ENCODE measurements around the gene WDR86.
A peak's percentile ranks its signal among the peaks of the same experiment; 100 is the strongest.

The WDR86 gene

DNA sequence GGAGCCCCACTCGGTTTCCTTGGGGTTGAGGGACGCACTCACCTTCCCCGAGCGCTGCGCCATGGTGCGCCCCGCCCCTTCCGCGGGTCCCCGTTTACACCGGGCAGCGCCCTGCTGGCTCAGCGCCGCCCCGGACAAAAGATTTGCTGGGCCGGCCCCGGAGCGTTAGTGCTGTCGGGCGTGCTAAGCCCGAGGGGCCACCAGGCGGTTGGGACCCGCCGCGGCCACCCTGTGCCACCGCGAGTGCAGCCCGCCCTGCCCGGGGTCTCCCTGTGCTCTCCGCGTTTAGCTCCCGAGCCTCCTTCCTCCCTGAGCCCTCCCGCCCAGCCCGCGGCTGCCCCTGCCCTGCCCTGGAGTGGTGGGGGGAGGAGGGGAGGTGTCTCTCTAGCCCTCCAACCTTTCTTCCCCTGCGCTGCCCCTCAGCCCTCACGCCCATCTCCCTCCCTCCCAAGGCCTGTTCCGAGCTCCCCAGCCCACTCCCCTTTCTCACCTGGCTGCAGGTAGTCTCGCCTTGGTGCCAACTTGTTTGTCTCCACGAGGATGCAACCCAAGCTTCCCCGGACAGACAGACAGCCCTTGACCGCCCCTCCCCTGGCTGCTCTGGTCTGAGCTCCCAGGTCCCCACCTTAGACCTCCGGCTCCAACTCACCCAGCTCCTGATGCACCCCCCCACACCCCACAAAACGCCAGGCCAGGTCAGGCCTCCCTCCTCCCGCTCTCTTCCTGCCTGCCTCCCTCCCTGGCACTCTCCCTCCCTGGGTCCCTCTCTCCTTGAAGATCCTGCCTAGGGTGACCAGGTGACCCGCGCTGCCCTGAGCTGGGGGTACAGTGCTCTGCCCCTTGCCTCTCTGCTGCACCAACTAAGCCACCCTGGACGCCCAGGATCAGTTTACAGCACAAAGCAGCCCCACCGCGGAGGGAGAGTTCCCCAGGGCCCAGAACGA, 30.3 kb upstream of the WDR86 start, which contains the start of gene CRYGN:
CRYGN (minus strand) TSS at position 287 of the 944 bp plus-strand sequence; CDS start at position 63, 224 bp downstream.
- no peak for DNase-seq (ENCODE audit: low read depth)

DNA sequence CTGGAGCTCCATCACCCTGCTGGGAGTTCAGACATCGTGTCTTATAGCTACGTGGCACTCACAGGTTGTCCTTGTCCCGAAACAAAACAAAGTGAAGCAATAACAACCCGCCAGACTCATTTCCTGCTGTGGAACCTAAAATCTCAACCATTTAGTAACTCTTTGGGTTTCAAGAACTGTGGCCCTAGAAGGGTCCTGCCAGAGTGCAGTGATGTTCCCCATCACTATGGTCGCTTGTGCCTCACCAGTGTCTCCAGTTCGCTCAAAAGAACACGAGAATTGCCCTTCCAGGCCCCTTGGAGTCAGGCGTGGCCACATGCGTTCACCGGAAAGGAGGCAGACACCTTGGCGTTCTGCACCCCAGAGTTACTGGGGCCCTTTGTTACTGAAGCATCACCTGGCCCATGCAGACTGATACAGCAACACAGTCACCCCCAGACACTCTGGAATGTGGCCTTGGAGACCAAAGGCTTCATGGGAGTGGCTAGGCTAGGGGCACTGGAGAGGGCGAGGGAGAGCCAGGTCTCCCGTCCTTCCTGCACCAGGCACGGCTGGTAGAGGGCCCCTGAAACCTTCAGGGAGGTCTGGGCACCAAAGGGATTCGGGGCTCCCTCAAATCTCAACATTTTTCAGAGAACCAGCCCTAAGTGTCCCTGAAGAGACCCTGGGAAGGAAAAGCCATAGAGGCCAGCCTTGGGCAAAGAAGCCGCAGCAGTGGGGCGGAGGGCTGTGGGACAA, 29.2 kb upstream of the WDR86 start:
- no peak for DNase-seq (ENCODE audit: low read depth)

DNA sequence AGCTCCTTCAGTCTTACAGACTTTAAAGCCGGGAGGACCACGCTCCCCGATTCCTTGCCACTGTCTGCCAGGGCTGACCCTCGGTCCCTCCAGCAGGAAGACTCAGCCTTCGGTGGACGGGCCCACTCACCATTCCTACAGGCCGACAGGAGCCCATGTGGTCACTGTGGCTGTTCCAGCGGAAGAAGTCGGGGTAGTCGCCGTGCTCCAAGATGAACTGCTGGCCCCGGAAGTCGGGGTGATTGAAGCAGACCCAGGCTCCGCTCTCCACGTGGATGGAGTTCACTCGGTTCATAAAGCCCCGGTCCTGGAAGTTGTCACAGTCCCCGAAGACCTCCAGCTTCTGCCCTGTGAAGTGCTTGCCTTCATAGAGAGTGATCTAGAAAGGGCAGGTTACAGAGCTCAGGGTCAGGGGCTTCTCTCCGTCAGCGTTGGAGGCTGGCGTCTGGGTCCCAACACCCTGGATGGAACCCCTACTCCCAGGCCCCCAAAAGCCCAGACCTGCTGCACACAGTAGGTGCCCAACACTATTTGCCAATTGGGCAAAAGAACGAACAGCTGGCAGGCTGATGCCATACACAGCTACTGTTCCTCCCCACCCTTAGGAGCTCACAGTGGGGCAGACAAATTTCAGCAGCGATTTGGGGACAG, 28.2 kb upstream of the WDR86 start:
- DNase-seq (ENCODE audit: low read depth), result no peak

DNA sequence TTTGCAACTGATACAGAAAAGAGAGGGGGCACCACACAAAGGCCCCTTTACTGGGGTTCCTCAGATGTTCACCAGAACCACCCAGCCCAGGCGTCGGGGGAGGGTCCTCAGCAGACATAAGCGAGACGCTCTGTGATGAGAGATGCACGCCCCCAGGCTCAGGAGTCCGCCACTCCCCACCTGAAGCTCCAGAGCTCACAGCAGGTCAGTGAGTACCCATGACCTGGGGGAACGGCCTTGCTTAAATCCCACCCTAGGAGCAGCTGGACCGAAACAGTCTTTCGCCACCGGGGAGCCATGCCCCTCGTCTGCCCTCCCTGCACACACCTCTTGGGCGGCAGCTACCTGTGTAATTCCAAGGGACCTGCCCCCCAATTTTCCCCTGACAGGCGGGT, 27.3 kb upstream of the WDR86 start:
- DNase-seq (ENCODE audit: low read depth), result no peak

DNA sequence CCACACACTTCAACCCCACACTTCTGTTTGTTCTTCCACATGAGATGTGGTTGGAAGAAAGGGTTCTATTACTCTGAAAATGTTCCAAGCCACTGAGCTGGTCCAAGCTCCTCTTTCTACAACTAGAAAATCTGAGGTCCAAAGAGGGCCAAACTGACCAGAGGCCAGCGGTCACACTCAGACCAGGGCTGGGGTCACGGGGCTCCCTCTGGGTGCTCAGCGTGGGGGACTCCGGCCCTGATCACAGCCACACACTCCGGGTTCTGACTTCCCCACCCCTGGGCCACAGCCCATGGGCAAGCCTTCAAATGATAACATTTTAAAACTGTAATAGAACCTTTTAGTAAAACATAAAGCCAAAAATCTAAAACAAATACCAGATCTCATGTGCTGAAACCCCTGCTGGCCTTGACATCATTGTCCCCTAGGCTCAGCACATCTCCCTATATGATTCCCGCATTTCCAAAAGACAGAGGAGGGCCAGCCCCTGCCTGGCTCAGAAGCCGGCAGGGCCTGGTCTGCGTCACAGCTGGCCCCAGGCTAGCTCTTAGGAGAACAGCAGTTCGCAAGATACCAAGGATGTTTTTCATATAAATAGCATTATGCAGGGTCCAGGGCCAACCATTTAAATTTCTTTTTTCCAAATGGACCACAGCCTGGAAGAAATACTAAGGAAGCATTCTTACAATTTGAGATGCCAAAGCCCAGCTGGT, 26.8 kb upstream of the WDR86 start:
- DNase-seq (ENCODE audit: low read depth), result no peak

DNA sequence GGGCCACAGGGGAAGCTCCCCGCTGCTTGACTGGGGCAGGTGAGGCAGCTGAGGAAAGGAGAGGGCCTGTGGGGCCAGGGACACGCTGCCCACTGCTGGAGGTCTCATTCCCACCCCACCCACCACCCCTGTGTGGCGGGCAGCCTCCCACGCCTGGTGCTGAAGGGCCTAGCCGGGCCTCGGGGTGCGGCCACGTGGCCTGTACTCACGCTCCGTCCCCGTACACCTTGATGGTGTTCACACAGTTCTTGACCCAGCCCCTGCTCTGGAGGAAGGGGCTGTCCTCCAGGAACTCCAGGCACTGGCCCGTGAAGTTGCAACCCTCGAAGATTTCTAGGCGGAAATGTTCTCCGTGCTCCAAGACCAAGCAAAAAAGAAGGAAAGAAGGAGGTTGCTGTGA, 26.1 kb upstream of the WDR86 start:
- DNase-seq (ENCODE audit: low read depth), result no peak

DNA sequence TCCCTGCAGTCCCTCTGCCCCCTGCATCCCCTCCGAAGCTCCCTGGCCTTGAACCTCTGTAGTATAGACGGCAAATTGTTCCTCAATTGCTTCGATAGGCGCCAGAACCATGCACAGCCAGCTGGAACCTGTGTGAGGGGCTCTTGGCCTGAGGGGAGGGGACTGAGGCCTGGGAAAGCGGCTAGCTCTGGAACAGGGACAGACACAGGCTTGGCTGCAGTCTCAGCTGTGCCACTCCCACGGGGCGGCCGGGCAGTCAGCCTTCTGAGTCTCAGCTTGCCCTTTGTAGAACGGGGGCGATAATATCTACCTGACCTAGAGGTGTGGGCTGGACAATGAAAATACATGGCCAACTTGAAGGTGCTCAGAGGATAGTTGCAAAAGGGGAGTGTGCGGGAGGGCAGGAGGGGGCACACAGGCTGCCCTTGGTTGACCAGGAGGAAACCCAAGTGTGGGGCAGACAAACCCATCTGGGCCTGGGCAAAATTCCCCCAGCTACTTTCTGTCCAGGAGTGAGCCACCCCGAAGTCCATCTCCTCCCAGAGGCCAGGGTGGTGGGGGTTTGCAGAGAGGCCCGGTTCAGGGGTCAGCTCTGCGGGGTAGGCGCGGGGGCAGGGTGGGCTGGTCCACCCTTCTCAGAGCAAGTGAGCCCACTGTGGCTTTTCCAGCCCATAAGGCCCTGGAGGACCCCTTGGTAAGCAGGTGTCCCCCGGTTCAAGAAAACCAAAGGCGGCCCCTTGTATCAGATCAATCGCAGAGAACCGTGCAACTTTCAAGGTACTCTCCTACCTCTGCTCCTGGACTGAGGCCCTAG, 25.5 kb upstream of the WDR86 start:
- no peak for DNase-seq (ENCODE audit: low read depth)

DNA sequence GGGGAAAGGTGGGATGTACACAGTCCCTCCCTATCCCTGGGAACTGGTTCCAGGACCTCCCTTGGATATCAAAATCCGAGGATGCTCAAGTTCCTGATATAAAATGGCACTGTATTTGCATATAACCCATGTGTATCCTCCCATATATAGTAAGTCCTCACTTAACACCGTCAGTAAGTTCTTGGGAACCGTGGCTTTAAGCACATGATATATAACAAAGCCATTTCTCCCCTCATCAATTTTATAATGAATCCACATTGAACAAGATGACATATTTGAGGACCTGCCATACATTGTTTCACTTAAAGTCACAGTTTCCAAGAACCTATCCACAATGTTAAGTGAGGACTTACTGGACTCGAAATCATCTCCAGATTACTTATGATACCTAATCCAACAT, 24.7 kb upstream of the WDR86 start:
- no peak for DNase-seq (ENCODE audit: low read depth)

DNA sequence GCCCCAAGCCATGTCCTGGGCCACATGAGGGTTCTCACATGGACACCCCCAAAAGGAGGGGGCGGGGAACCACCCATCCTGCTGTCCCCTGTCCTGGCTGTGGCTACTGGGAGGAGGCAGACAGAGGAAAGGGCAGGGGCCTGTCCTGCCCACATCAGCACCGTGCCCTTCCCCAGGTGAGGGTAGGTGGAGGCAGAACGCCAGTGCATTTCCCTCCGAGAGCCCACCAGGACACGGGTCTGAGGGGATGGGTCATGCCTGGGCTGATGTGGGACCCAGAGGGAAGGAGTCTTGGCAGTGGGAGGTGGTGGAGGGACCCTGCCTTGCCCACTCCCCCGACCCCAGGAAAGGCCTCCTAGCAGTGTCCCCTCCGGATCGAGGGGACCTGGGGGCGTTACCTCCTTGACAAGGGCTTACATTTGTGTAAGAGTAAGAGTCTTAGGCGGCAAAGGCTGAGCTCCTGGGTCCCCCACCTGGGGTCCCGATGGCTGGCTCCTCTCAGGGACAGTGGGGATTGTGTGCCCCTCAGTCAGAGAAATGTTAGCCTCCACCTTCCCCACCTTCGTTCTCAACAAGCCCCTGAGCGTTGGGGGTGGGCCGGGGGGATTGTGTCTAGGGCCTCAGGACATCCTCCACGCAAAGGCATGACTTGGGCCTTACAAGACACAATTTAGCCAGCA, 24.0 kb upstream of the WDR86 start:
- DNase-seq (ENCODE audit: low read depth), result no peak

DNA sequence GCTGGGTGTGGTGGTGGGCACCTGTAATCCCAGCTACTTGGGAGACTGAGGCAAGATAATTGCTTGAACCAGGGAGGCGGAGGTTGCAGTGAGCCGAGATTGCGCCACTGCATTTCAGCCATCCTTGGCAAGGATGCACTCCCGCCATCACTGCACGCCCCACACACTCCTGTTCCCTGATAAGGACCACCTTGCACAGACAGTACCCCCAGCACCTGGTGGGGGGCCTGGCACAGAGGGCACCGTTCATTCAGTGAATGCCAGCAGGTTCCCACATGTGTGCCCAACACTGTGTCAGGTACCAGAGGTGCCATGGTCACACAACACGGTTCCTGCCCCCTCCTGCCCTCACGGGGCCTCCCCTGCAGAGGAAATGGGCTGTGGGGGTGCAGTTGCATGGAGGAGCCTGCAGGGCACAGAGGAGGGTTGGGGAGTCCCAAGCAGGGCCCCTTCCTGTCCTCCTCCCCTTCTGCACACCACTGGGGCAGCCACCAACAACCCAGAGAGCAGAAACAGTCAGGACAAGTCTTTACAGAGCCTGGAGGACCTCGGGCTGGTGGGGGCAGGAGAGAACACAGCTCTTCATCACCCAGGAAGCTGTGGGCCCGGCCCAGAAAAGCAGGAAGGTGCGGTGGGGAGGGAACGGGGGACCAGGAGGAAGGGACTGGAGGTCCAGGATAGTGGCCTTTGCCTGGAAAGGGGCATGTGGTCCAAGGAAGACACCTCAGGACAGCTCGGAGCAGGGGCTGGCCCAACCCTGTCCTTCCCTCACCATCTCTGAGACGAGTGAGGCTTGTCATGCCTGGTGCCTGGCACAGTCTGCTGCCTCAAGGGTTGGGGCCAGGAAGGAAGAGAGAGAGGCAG, 23.1 kb upstream of the WDR86 start:
- DNase-seq (ENCODE audit: low read depth), result peak; percentile 24

DNA sequence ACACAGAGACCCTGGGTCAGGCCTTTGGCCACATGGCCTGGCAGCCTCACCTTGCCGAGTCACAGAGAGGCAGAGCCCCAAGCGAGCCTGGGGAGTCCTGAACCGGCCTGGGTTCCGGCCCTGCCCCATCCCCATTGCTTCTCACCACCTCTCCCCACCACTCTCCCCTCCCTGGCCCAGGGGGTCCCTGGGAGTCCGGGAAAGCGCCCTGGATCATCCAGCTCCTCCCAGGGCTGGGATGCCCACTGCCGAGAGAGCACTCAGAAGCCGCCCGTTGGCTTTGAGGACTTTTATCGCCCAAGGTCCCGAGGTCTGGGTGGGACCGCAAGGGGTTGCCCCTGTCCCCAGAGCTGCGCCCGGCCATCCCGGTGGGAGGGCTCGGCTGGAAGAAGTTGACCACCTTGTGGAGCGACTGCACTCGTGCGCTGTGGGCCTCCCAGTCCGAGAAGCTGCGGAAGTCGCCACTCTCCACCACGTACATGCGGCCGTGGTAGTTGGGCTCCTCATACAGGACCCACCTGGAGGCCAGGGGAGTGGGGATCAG, 22.0 kb upstream of the WDR86 start:
- DNase-seq (ENCODE audit: low read depth), result no peak

DNA sequence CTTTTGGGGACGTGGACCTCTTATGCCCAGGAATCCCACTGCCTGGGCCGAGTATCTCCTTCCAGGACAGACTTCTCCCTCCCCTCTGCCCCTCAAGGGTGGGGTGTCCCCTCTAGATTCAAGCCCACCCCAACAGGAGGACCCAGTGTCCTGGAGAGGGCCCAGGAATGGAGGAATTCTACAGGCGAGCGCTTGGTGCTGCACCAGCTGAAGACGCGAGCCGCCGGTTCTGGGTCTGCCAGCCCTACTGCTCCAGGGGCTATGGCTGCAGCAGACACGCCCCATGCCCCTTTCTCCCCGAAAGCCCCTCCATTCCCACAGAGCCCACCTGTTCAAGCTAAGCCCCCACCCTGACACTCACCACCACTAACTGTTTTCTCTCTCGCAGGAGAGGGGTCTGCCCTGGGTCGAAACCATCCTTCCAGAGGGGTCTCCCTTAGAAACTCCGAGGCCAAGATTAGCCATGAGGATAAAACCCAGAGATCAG, 21.5 kb upstream of the WDR86 start:
- DNase-seq (ENCODE audit: low read depth), result no peak

DNA sequence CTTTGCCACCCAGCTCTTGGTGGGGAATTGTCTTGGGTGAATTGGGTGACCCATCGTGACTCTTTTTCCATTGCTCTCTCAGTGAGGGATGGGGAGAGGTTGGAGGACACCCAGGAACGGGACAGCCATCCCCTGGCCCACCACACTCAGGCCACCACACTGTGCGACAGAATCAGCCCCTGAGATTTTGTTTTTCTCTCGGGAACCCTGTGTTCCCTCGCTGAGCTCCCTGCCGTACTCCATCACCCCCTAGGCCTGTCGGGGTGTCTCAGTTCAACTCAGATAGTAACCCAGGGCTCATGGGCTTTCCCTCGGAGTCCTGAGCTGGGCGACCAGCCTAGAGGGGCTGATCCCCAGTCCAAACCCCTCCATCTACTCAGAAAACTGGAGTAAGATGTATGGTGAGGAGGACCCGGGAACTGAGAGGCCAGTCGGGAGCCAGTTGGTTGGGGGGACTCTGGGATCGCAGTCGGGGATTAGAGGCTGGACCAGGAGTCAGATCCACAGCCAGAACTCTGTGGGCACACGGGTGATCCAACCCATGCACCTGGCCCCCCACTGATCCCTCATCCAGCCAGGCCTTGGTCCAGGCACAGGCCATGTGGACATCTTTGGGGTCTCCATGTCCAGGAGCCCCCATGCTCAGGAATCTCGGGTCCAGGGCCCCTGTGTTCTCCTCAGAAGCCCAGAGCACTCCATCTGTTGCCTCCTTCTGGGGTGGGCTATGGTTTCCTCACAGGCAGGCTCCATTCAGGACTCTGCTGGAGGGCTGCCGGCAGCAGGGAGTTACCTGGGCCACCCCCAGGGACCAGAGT, 20.8 kb upstream of the WDR86 start:
- DNase-seq (ENCODE audit: low read depth), result no peak

DNA sequence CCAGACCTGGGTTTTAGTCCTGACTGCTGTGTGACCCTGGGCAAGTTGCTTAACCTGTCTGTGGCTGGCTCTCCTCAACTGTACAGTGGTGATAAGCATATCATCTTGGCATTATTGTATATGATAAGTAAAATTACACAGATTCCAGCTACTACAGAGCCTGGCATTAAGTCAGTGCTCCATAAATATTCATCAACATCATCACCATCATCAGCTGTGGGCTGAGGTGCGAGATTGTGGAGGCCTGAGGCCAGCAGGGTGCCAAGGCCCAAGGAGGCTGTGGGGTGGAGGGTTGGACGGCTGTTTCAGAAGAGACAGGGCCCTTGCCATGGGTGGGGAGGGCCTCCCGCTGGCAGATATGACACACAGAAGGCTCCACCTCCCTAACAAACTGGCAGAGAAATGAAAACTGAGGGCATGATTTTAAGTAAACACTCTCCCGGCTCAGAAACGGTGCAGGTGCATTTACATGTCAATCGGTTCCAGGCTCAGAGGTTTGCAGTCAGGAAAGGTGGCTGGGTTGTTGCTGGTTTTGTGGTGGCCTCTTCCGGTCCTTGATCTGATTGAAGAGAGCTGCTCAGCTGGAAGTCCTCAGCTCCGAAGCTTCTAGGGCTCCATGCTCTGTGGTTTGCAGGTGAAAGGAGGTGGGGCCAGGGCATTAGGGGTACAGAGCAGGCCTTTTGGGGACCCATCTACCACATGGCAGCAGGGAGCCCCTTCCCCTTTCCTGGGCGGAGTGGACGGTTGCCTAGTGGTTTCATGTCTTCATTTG, 19.9 kb upstream of the WDR86 start:
- DNase-seq (ENCODE audit: low read depth), result peak; percentile 52

DNA sequence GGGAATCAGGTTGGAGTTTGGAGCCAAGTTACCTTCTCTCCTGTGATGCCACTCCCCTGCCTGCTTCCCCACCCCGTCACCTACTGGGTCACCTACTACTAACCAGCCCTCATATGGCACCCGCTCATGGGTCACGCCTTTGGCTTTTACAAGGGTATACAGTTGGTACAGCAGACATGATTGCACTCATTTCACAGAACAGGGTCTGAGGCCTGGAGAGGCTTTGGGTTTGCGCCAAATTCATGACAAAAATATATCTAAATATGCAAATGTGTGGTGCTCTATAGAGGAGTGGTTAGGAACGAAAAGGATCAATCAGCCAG, 19.4 kb upstream of the WDR86 start:
- no peak for DNase-seq (ENCODE audit: low read depth)

DNA sequence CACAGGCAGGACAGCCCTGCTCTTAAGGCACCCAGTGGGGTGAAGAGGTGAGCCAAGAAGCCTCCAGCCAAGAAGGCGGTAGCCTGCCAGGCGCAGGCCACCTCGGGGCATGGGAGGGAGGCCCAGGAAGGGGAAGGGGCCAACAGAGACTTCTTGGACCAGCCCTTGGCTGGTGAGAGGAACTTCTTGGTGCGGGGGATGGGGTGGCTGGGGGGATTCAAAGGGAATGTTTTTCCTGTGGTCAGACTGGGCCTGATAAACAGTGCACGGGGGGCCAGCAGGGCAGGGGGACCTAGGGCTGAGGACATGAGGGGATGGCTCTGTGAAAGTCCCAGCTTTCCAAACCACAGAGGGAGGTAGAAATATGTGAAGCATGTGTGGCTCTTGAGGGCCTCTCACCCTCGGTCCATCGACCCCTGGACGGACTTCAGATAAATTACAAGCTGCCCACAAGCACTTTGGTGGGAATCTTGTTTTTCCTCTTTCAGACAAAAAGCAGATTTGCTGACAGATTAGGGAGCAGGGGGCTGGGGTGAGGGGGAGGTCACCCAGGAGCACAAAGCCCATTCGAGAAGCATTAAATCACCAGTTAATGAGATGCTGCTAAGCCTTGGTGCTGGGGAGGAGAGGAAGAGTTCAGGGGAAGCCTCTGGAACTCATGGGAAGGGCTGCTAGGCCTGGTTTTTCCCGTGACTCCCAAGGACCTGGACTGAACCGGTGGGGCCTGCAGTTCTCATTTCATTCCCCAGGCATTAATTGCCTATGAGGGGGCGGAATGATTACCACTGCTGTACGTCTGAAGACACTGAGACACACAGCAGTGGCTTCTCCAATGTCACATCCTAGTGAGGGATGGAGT, 18.8 kb upstream of the WDR86 start:
- DNase-seq (ENCODE audit: low read depth), result no peak

All from T follicular helper cell (primary cell).